Measurements from ENCODE around the gene TNS4.
"Not testable (repeated sequence)": the region's sequence is repeated elsewhere in the genome, so short reads cannot be mapped to it uniquely, and the experiment has no call there.

Gene TNS4, protein sequence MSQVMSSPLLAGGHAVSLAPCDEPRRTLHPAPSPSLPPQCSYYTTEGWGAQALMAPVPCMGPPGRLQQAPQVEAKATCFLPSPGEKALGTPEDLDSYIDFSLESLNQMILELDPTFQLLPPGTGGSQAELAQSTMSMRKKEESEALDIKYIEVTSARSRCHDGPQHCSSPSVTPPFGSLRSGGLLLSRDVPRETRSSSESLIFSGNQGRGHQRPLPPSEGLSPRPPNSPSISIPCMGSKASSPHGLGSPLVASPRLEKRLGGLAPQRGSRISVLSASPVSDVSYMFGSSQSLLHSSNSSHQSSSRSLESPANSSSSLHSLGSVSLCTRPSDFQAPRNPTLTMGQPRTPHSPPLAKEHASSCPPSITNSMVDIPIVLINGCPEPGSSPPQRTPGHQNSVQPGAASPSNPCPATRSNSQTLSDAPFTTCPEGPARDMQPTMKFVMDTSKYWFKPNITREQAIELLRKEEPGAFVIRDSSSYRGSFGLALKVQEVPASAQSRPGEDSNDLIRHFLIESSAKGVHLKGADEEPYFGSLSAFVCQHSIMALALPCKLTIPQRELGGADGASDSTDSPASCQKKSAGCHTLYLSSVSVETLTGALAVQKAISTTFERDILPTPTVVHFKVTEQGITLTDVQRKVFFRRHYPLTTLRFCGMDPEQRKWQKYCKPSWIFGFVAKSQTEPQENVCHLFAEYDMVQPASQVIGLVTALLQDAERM

DNA sequence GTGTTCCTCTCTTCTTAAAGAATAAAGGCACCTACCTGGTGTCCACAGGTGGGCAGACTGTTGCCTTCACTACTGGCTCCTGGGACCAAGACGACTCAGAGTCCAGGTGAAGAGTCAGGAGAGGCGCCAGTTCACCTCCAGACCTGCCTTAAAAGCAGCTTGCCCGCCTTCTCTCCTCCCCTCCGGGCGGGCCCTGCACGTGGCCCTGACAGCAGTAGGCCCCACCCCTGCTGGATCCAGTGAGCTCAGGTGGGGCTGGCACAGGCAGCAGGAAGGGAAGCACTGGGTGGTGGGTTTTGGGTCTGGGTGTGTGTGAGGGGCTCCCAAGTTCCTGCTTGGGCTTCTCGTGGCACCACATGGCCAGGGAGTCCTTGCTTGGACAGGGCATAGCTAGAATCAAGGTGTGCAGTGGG is at the start of gene TNS4:
TNS4 (minus strand) TSS at position 125 of the 413 bp plus-strand sequence. CDS start 5,198 bp downstream, outside the sequence.
- FAIRE-seq: no peak

DNA sequence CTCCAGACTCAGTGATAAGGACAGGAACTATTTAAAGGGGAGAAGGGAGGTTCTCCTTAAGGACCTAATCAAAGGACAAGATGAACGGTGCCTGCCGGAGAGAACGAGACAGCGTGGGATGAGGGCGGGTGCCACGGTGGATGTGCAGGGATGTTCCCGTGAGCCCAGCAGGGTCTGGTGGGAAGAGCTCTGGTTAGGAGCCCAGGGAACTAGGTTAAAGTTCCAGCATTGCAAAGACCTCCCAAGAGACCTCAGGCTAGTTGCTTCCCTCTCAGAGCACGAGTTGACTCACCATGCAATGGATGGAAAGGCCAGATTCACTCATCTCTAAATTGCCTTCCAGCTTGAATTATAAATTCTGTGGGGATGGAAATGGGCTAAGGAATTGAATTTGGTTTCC is 49.2 kb upstream of the TNS4 start:
- no peak for FAIRE-seq

DNA sequence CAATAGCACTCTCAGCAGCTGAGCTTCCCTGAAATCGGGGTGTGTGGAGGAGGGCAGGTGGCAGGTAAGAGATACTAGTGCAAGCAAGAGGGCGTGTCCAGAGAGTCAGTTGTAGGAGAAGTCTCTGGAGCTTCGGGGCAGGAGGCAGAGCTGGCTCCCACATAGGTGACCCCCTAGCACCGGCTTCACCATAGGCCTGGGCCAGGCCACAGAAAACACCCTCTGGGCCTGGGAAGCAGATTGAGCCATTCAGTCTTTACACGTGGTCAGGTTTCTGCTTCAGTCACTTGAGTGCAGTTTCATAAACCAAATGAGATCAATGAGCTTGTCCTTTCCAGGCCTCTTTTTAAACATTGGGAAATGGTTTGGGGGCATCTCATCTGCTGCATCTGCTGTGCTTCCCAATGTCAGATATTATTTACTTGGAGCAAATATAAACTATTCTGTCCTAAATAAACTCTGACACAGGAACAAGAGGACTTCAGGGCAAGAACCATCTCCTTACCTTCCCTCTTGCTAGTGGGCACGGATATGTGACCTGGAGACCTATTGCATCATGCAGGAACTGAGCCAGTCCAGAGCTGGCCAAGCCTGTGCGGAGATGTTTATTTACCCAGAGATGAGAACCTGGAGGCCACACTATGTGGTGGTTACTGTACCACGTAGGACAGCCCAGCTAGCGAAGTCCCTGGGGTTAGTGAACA is 47.7 kb upstream of the TNS4 start:
- no peak for FAIRE-seq

DNA sequence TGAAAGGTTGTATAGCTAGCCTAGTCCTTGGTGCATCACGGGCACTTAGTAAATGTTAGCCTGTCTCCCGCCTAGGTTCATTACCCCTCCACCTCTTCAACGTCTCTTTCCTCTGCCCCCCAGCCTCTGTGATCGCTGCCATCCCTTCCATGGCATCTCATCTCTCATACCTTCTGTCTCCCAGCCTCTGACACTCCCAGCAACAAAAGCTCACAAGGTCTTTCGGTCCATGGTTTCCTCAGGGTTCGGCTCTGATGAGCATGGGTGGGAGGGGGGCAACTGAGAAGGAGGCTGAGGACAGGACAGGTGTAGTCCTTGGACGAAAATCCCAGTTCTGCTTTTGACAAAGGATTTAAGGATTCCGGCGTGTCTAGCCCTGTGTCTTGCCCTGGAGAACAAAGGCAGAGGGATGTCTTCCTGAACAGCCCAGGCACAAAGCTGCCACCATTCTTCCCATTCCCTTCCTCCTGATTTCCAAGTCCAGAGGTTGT is 47.1 kb upstream of the TNS4 start:
- no peak for FAIRE-seq

DNA sequence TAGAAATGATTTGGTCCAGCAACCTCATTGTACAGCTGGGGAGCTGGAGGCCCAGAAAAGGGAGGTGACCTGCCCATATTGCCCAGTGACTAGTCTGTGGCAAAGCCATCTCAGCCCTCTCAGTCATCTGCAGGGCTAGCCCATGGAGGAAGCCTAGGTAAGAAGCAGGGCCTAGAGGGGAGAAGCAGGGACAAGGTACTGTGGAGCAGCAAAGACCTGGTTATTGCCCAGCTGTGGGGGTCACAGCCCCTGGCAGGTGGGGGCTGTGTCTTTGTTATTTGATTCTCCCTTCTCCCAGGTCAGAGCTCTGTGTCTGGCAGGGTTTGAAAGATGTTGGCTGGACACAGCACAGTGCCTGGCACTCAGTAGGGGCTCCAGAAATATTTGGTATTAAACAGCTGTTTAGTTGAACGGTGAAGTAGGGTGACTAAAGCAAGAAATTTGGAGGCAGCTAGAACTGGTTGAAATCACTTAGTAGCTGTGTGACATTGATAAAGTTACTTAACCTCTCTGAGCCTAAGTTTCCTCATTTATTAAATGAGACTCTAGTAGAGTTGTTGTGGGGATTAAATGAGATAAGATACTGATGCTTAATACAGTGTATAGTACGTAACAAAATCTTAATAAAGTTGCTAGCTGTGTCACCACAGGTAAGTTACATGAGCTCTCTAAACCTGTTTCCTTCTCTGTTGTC is 46.5 kb upstream of the TNS4 start:
- FAIRE-seq: no peak

DNA sequence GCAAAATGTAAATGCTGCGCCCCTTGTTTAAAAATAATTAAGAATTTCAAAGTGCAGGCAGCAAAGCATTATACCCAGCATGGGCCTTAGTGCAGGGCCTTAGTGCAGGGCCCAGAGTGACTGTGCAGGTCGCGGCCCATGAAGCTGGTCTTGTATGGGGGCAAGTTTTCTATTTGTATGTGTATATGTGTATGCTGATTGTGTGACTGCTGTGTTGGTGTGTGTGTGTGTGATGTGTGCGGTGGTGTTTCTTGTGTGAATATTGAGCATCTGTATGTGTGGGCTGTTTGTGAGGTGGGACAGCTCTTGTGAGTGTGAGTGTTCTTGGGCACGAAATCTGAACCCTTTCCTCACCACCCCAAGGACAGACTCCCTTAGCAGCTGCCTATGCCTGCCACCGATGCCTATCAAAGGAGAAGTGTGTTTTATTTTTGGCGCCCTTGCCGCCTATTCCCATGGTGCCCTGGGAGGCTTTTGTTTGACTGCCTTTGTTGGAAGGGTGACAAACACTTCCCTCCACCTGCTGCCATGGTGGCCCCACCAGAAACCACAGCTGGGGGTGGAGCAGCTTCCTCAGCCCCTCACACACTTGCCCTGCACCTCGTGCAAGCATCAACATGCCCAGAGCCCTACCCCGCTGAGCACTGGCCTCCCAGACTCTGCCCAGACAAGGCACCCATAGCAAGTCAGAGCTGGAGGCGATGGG is 45.8 kb upstream of the TNS4 start:
- no peak for FAIRE-seq

DNA sequence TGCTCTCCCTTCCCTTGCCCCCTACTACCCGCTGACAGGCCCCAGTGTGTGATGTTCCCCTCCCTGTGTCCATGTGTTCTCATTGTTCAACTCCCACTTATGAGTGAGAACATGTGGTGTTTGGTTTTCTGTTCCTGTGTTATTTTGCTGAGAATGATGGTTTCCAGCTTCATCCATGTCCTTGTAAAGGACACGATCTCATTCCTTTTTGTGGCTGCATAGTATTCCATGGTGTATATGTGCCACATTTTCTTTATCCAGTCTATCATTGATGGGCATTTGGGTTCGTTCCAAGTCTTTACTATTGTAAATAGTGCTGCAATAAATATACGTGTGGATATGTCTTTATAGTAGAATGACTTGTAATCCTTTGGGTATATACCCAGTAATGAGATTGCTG is 45.1 kb upstream of the TNS4 start:
- FAIRE-seq: not testable (repeated sequence)

DNA sequence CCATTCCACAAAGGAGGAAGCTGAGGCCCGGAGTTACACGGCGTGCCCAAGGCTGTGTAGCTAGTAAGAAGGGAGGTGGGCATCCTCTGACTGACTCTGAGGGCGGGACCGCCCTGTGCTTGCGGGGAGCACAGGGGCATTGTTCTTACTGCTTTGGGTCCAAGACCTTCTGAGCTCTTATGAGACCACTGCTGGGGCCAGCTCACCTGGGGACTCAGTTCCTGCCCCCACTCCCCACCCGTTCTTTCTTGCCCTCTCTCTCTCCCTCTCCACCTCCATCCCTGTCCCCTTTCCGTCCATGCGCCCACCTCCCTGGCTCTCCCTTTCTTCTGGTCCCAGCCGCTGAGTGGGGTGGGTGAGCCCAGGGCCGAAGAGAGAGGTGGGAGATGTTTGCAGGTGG is 44.2 kb upstream of the TNS4 start:
- FAIRE-seq: no peak

DNA sequence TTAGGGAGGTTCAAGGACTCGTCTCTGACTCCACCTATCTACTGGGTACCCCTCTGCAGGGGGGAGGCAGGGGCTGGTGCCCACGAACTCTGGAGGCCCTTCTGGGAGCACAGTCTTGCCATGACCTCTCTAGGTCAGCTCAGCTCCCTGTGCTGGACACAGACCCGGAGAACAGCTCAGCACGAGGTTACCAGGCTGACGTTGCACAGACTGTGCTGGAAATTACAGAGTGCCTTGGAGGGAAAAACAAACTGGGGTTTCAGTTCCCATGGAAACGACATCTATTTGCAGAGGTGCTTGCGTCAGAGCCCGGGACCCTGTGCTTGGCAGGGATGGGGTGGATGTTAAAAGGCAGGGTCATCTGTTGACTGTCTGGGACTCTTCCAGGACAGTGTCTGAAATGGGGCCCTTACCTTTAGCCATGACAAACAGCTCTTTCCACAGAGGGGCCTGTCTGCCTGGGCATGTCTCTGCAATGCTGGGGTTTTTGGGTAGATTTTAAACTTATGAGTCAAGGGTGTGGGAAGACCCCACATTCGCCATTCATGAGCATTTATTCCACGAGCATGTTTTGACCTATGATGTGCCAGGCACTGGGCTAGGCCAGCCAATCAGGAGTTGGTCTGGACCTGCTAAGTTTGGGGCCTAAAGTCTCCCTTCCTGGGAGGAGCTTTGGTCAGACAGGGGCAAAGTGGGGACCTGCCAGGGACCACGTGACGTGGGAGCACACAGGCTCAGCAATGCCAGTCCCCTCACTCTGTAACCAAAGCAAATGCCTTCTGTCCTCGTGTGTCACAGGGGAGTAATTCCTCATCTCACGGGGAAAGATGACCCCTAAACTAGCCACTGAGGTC is 41.4 kb upstream of the TNS4 start:
- FAIRE-seq: no peak

DNA sequence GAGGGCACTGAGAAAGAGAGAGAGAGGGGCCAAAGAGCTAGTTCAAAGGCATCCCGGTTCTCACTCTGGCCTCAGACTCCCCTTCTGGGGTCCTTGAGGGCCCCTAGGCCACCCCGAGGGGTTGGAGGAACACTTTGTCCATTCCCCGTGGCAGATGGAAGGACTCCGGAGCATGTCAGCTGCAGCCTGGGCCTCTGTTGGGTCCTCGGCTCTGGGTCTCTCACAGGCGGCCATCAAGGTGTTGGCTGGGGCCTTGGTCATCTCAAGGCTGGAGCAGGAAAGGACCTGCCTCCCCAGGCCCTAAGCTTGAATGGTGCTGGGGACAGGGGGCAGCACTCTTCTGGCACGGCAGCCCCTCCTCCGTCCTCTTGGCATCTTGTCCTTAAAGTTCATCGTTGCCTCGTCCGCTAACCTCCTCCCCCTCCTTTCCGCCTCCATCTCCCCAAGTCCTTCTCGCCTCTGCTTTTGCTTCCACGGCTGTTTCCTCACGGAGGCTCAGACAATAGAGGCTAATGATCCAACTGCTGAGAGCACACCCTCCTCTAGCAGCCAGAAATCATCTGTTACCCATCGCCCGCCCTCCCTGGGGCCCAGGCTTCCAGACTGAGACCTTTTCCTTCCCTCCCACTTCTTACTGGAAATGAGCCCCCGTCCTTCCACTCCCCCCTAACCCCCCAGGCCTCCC is 40.6 kb upstream of the TNS4 start:
- FAIRE-seq: no peak

DNA sequence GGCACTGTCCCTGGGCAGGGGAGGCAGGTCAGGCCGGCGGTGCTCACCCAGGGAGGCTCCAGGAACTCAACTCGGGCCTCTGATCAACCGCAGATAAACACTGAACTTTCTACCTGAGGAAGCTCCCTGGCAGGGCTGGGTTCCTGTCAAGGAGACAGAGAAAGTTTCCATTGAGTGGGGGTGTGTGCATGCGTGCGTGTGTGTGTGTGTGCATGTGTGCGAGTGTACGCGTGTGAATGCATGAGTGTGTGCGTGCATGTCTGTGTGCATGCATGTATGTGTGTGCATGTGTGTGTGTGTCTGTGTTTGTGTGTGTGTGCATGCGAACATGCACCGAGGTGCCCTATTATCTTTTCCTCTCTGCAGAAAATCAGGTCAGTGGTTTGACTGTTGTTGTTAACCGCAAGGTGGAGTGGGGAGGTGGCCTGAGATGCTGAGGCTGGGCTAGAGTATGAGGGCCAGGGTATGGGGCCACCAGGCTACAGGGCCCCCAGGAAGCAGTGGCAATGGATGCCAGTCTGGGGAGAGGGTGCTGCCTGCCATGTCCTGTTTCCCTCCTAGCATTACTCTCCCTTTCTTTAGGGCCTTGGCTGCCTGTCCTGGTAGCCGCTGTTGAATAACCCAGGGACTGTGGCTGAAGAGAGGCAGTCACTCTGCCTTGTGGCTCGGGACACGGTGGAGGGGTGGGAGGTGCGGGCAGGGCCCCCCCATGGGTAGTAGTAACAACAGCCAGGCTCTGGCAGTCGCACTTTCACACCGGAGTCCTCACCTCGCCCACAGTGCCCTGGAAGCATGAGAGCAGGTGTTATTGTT is 39.8 kb upstream of the TNS4 start:
- no peak for FAIRE-seq

DNA sequence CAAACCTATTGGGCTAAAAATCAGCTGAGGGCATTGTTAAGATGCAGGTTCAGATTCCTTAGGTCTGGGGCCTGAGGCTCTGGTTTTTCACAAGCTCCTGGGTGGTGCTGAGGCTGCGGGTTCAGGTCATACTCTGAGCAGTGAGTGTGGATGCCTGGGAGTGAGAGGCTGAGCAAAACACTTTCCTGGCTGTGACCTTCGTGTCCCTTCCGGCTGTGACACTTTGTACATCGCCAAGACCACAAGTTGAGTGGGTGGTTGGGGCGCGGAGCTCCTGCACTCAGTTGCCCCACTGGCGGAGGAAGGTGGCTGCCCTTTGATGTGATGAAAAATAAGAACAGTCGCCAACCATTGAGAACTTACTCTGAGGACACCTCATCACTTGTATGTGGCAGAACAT is 39.0 kb upstream of the TNS4 start:
- no peak for FAIRE-seq

DNA sequence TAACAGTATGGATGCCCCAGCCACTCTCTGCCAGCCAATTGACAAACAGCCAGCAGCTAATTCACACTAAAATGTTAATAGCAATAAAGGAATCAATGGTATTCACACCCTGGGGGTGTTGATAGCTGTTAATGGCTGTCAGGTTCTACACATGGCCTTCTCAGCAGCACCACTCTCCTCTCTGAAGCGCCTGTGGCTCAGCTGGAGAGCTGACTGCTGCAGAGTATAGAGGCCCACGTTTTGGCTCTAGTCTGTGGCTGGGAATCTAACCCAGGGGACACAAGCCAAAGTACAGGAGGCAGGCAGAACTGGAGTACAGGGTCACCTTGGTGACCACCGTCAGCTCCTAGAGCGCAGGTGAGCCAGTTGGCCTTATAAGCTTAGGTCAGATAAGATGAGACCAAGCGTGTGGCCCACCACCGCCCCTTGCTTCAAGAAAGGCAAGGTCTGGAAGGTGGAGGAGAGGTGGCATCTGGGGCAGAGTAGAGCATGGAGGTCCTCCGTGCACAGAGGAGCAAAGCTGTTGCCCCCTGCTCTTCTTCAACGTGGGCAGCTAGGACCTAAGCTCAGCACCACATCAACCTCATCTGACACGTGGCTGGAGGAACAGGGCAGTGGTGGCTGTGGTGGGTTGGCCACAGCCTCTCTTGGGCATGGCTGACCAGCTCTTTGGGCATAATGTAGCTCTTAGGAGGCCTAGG is 38.4 kb upstream of the TNS4 start:
- no peak for FAIRE-seq

DNA sequence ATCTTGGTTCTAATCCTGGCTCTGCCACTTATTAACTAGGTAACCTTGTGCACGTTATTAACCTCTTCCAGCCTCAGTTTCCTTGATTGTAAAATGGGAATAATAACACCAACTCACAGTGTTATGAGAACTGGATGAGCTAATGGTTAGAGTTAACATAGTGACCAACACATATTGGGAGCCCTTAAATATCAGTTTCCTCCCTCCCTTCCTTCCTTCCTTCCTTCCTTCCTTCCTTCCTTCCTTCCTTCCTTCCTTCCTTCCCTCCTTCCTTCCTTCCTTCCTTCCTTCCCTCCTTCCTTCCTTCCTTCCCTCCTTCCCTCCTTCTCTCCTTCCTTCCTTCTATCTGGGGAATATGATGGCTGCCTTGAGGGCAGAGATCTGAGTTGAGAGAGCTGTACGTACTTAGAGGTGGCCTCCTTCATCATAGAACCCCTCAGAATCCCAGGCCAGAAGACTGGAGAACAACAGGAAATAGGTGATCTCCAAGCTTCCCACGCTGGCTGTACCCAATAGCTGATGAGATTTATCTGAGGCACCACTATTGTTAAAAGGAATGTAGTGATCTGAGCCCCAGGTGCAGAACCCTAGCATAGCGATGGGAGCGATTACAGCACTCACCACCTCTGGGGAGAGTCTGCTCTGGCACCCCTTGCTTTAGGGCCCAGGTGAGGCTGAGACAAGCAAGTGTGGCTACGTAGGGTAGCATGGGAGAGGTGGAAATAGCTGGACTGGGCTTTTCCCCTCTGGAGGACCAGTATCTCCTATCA is 37.7 kb upstream of the TNS4 start:
- no peak for FAIRE-seq

DNA sequence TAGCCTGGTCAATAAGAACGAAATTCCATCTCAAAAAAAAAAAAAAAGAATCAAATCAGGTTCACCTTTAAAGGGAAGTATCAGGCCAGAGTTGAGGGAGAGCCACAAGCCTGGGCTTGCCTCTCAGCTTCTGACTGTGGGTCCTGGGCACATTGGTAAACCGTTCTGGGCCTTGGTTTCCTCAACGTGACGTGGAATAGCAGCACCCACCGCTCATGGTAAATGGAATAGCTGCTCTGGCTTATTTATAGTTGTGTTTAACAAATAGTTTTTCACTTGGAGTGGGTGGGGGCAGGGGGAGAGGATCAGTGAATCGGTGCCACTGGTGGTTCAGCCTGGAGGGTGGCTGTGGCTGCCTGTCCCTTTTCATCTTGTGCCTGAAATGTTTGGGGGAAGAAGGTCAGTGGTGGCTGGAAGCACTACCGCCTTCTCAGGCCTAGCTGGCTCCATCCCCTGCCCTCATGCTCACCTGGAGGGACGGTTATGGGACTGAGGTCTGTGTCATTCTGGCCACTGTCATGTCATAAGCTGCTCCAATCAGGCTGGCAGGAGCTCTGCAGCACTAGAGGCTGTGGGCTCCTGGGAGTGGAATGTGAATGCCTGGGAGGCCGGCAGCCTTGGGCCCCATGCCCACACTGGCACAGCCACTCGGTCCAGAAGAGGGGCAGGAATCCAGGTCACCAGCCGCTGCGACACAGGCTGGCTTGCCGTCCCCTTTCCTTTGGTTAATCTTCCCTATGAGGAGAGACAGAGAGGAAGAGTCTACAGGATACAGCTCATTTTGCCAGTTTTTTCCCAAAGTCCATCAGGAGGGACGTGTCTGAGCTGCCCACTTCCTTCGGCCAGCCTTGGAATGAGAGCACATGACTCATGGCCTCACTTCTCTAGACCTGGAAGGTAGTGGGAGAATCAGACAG is 36.9 kb upstream of the TNS4 start:
- no peak for FAIRE-seq

DNA sequence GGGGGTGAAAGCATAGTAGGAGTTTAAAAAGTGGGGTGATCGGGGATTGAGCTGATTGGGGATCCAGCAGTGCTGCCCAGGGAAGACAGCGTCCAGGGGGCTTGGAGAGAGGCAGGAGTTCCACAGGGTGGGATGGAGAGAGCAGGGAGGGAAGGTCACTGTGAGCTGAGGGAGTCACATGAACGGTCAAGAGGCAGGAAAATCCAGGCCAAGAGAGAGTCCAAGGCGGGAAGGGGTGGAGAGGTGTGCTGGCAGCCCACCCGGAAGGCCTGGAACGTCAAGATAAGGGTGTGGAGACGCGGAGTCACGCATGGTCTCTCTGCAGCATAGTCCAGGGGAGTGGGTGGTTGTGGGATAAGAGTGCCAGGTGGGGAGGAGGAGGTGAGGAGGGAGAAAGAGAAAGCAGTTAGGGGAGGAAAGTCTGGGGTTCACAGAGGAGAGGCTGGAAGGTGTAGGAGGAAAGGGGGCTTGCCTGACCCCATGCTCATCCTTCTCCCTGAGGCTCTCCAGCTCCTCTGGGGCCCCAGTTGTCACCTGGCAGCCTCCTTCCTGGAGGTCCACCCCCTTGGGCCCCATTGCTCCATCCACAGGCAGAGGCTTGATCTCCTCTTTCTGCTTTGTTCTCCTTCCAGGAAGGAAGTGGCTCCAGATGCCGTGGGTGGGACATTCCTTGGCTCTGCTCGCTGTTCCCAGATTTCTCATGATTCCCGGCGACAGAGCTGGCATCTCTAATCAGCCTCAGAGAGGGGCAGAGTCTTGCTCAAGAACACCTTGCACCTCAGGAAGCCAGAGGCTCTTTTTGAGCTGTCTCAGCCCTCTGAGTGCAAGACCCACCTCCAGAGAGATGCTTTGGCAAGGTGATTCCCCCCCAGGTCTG is 35.1 kb upstream of the TNS4 start:
- FAIRE-seq: no peak

All from G401.6 (cell line).